Fibroblast of peridontal ligament (primary cell): Measurements from ENCODE around the gene NPW.
"Not testable (repeated sequence)": the region's sequence is repeated elsewhere in the genome, so short reads cannot be mapped to it uniquely, and the experiment has no call there.

ENCODE experiments used
- DNase-seq: peaks from one replicate; pipeline ENCODE4 v3.0.0-alpha.2; 2010; ENCODE audit errors: extremely low read depth

The NPW gene

GRCh38 chr16:2001456-2002355 lies 17.9 kb upstream of the NPW start:
- no peak for DNase-seq

GRCh38 chr16:2002406-2003230 lies 17.0 kb upstream of the NPW start:
- DNase-seq = no peak

GRCh38 chr16:2003231-2003826 lies 16.3 kb upstream of the NPW start:
- no peak for DNase-seq

- DNase-seq = peak; percentile 69
Measured at GRCh38 chr16:2003827-2004641, 15.6 kb upstream of the NPW start.

- no peak for DNase-seq
Measured at GRCh38 chr16:2004795-2005517, 14.6 kb upstream of the NPW start.

- DNase-seq = no peak
Measured at GRCh38 chr16:2005646-2006045, 13.9 kb upstream of the NPW start.

- DNase-seq = no peak
Measured at GRCh38 chr16:2006317-2006716, 13.3 kb upstream of the NPW start.

GRCh38 chr16:2007081-2007836 lies 12.3 kb upstream of the NPW start:
- DNase-seq = no peak

- DNase-seq = peak; percentile 78
Measured at GRCh38 chr16:2008009-2008526, 11.5 kb upstream of the NPW start.

GRCh38 chr16:2008631-2009163 lies 10.9 kb upstream of the NPW start:
- peak; percentile 60 for DNase-seq

- DNase-seq = no peak
Measured at GRCh38 chr16:2009164-2009711, 10.3 kb upstream of the NPW start.

GRCh38 chr16:2009791-2010510 lies 9.6 kb upstream of the NPW start, which contains the start of gene ZNF598:
Gene ZNF598, minus strand, starts transcription at chr16:2009821.
- DNase-seq = peak; percentile 76

- DNase-seq = not testable (repeated sequence)
Measured at GRCh38 chr16:2011726-2012125, 7.9 kb upstream of the NPW start.

GRCh38 chr16:2013527-2013926 lies 6.1 kb upstream of the NPW start:
- no peak for DNase-seq

- peak; percentile 53 for DNase-seq
Measured at GRCh38 chr16:2015117-2015946, 4.3 kb upstream of the NPW start.

- no peak for DNase-seq
Measured at GRCh38 chr16:2015947-2016208, 3.7 kb upstream of the NPW start.

GRCh38 chr16:2016407-2016922 lies 3.1 kb upstream of the NPW start:
- DNase-seq = no peak
